ENCODE measurements around the gene COX14.

GRCh38 chr12:50087151-50087550, 24.9 kb upstream of the COX14 start:
- no peak for TF ChIP-seq CTCF (IDR thresholded peaks at IDR 0.05)
- TF ChIP-seq POLR2A (IDR thresholded peaks at IDR 0.05) = no peak

Data from uterus (tissue), 2 donors.